Measurements from ENCODE around the gene ADCY5.

Gene ADCY5

GRCh38 chr3:123385001-123385401, 63.9 kb downstream of the ADCY5 start:
- FAIRE-seq, result no peak

DNA sequence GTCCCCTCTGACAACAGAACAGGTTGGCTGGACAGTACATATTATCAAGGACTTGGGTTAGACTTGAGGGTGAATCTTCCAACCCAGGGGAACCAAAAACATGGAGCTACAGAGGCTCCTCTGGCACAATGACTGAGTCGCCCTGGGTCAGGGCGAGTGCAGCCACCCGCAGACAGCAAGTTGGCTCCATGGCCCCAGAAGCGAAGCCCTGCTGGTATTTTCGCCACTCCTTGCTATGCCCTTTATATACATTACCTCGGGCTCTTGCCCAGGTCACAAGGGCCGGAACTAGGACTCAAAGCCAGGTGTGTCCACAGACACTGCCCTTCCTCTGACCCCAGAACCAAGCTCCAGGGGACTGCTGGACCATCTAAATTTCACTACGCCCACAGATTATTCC, 64.6 kb downstream of the ADCY5 start:
- no peak for FAIRE-seq

DNA sequence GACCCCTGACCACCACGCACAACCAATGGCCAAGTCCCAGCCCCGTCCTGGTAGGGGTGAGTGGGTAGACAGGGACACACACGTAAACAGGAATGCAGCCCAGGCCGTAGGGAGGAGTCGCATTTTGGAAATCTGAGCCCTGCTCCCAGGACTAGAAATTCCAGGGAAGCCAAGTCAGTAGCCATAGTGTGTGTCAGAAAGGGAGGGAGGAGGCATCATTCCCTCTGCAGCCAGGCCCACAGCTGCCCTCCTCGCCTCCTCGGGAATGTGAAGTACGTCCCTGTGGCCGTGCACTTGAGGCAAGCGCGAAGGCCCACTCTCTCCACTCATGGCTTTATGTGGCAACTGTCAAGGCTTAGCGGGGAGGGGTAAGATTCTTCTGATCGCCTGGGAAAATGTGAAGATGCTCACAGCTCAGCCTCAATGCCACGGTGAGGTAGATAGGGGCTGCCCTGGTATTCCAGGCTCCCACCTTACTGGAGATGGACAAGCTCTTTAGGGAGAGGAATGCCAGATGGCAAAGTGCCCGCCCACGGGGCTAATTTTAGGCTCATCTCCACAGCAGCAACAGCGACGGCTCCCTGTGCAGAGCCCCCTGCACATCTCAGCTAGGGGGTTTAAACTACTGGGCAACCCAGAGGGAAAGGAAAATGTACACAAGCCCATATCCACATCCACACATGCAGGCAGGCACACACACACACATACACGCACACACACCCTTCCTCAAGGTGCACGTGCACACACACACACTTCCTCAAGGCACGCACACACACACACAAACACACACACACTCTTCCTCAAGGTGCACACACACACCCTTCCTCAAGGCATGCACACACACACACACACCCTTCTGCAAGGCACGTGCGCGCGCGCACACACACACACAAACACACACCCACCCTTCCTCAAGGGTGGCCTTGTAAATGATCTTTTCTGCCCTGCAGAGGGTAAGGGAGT, 65.5 kb downstream of the ADCY5 start:
- FAIRE-seq, result no peak

- FAIRE-seq, result no peak
Measured at GRCh38 chr3:123380261-123380660, 68.6 kb downstream of the ADCY5 start.

DNA sequence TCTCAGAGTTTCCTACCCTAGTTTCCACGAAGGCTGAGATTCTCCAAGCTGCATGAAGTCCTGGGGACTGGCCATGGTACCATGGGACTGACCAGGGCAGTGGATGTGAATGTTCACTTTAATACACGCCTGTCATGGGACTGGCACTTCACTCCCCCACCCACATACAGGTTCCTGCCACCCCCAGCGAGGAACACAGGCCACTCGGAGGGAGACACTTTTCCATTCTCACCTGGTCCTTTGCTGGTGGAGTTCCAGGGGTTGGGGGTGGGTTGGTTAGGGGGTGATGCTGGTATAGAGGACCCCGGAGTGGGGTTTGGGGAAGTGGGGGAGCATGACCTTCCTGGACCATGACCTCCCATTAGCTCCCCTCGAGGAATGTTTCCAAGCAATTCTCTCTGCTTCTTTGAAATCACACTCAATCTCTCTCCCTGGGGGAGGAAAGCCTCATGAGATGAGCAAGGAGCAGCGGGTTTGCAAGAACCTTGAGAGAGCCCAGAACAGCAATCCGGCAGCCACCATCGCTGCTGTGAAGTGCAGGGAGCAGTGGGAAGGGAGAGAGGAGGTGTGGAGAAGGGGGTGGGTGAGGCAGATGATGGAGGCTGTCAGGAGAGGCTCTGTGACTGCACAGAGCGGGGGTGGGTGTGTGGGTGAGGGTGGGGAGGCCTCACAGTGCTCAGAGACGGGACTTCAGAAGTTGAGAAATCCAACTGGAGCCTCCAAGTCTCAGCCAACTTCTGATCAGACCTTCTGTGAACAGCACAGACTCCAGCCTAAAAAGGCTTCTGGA, 69.7 kb downstream of the ADCY5 start:
- FAIRE-seq, result no peak

- no peak for FAIRE-seq
Measured at GRCh38 chr3:123378409-123378915, 70.4 kb downstream of the ADCY5 start.

DNA sequence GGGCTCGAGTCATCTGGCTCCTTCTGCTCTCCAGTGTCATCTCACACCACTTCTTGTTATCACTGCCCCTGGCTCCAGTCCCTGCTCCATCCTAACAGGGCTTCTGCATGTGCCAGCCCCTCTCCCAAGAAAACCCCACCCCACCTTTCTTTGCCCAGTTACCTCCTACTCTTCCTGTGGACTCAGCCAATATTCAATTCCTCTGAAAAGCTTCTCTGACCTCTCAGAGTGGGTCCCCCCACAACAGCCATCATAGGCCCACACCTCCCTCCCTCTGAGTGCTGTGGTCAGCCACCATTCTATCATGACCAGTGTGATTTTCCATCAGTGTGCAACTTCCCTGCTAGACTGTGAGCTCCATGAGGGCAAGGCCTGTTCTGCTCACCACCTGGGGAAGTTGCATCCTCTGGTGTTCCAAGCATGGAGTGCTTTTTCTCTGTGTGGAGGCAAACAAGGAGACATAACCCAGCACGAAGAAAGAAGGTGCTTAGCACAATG, 71.6 kb downstream of the ADCY5 start:
- FAIRE-seq, result no peak

DNA sequence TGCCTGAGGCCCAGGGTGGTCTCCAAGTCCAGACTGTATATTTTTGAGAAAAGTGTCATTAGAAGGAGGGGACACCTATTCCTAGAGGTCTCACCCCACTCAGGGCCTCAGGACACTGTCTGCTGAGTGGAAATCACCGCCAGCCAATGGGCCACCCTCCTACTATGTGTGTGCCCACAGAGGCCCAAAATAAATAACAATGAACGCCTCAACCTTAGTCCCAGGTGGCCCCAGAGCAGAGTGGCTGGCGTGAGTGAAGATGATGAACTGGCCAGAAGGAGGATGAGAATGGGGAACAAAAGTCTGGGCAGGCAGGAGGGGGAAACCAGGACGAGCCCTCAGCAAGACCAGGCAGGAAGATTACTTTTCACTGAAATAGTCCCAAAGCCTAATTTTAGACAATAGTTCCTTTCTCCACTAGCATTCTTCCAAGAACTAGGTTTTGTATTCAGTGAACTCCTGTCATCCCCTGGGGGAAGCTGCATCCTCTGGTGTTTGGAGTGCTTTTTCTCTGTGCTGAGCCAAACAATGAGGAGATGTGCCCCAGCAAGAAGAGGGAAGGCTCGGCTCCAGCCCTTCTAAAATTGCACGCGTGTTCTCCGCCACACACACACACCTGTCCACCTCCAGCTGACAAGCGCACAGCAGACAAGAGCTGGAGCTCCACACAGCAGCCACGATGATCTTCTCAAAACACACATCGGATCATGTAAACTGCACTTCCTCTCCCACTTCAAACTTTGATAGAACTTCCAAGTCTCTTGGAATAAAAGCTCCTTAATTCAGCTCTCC, 72.2 kb downstream of the ADCY5 start:
- no peak for FAIRE-seq

- no peak for FAIRE-seq
Measured at GRCh38 chr3:123375014-123375940, 73.6 kb downstream of the ADCY5 start.

- FAIRE-seq, result no peak
Measured at GRCh38 chr3:123374016-123374415, 74.9 kb downstream of the ADCY5 start.

GRCh38 chr3:123373474-123373987, 75.4 kb downstream of the ADCY5 start:
- no peak for FAIRE-seq

DNA sequence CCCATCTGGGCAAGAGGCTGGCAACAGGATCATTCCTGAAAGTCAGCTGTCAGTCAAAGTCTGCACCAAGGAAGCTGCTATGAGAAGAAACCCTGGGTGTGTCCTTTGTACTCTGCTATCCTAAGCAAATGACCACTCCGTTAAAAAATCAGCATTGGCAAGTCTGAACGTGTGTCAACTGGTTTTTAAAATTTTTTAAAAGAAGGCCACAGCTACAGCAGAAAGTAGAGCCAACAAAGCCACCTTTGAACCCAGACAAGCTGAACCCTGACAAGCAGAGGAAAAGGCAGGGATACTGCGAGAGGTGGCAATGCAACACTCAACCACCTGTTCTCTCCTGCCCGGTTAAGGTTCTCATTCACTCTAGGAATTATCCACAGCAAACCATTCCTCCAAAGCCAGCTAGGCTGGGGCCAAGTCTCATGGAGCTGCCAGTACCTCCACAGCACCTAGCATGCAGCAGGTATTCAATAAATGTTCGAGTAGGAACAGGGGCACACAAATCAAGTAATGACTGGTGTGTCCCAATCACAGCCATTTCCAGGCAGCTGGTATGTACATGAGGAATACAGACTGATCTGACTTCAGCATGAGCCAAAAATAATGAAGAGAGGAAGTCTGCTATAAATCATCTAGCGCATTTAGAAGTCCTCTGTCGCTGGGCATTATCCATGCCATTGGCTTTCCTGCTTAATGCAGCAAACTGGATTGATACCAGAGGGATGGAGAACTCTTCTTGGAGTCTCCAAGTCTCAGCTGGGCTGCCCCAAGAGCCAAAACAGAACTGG, 76.0 kb downstream of the ADCY5 start:
- no peak for FAIRE-seq

- FAIRE-seq, result no peak
Measured at GRCh38 chr3:123371859-123372685, 76.8 kb downstream of the ADCY5 start.

GRCh38 chr3:123371426-123371825, 77.5 kb downstream of the ADCY5 start:
- FAIRE-seq, result no peak

DNA sequence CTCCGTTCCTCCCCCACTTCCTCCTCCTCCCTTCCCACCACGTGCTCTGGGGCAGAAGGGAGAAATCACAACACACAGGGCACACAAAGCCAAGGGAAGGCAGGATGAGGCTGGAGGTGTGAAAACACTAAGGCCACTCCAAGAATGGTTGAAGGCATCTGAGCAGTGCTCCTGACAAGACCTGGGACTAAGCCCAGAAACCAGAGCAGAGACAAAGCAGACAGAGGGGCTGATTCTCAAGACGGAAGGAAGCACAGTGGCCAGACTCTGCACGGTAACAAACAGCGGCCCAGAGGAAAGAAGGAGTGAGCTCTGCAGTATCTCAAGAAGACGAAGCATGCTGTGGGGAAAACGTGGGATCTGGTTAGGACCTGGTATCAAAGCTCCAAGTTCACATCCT, 78.1 kb downstream of the ADCY5 start:
- FAIRE-seq, result no peak

- no peak for FAIRE-seq
Measured at GRCh38 chr3:123369085-123369484, 79.8 kb downstream of the ADCY5 start.

- no peak for FAIRE-seq
Measured at GRCh38 chr3:123367467-123368154, 81.3 kb downstream of the ADCY5 start.

DNA sequence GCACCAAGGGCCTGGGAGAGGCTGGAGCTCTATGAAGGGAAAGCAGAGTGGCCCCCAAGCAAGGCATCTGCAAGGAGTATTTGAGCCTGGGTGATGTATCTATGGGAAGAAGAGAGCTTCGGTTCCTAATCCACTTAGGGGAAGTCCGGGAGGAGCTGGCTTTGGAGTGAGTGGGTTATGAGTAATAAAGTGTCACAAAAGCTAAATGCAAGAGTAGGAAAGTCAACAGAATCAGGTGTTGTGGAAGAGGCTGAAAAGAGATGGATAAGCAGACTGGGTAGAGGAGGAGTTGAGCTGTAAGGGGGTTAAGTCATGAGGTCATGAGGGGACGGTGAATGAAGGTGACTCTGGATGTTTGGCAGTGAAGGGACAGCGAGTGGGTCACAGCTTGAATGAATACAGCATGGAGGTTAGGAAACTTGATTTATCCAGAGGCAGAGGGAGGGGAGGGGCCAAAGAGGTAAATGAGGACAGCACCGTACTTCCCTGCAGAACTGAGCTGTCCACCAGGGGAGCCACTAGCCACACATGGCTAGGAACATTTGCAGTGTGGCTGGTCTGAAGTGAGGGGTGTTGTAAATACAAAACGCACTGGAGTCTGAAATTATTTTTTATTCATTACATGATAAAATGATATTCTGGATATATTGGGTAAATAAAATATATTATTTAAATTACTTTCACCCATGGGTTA, 83.3 kb downstream of the ADCY5 start:
- FAIRE-seq, result no peak

Data from endometrium (tissue), 2 donors.